ENCODE data around the gene ZNF33A.
"Not testable (repeated sequence)": the region's sequence is repeated elsewhere in the genome, so short reads cannot be mapped to it uniquely, and the experiment has no call there.

ZNF33A gene

DNA sequence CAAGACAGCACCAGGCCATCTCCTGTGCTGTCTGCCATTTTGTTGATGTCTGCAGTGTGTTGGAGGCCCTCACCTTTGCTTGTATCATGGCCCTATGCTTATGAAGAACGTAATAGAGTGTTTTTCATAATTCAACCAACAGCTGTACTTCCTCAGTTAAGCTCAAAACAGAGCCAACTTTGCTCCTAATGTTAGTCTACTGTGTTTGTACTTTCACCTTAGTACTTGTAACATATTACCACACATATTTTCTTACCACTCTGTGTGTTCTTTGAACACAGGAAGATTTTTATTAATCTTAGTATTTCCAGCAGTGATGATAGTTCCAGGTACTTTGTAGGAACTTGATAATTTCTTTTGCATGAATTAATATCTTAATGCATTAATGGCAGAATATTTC is 5.9 kb downstream of the ZNF33A start:
- TF ChIP-seq, protein P1, sequence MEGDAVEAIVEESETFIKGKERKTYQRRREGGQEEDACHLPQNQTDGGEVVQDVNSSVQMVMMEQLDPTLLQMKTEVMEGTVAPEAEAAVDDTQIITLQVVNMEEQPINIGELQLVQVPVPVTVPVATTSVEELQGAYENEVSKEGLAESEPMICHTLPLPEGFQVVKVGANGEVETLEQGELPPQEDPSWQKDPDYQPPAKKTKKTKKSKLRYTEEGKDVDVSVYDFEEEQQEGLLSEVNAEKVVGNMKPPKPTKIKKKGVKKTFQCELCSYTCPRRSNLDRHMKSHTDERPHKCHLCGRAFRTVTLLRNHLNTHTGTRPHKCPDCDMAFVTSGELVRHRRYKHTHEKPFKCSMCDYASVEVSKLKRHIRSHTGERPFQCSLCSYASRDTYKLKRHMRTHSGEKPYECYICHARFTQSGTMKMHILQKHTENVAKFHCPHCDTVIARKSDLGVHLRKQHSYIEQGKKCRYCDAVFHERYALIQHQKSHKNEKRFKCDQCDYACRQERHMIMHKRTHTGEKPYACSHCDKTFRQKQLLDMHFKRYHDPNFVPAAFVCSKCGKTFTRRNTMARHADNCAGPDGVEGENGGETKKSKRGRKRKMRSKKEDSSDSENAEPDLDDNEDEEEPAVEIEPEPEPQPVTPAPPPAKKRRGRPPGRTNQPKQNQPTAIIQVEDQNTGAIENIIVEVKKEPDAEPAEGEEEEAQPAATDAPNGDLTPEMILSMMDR (IDR thresholded peaks at IDR 0.05; ENCODE audit: low read depth, low read length), result no peak
- H3K4me3 ChIP-seq (ENCODE audit: low read depth, low read length), result no peak overlapping the region
- DNase-seq (ENCODE audit: low read depth, low spot score), result no peak
- in situ Hi-C loops (cut with HindIII; ENCODE audit: low sequenced_read_pairs), result no loop called here

DNA sequence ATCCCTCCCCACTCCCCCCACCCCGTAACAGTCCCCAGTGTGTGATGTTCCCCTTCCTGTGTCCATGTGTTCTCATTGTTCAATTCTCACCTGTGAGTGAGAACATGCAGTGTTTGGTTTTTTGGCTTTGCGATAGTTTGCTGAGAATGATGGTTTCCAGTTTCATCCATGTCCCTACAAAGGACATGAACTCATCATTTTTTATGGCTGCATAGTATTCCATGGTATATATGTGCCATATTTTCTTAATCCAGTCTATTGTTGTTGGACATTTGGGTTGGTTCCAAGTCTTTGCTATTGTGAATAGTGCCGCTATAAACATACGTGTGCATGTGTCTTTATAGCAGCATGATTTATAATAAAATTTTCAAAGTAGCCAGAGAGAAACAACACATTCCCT is 8.6 kb downstream of the ZNF33A start:
- in situ Hi-C loops (cut with HindIII; ENCODE audit: low sequenced_read_pairs); DNase-seq (ENCODE audit: low read depth, low spot score); H3K4me3 ChIP-seq (ENCODE audit: low read depth, low read length): not testable (repeated sequence)

DNA sequence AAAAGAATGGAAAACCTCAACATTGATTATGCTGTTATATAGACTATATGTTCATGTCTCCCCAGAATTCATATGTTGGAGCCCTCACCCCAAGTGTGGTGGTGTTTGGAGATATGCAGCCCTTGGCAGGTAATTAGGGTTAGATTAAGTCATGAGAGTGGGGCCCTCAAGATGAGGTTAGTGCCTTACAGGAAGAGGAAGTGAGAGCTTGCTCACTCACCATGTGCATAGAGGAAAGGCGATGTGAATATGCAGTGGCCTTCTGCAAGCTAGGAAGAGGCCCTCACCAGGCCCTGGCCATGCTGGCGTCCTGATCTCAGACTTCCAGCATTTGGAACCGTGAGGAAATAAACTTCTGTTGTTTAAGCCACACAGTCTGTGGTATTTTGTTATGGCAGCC is 14.8 kb downstream of the ZNF33A start:
- in situ Hi-C loops (cut with HindIII; ENCODE audit: low sequenced_read_pairs), result no loop called here
- DNase-seq (ENCODE audit: low read depth, low spot score), result no peak
- TF ChIP-seq, protein P1 (IDR thresholded peaks at IDR 0.05; ENCODE audit: low read depth, low read length), result no peak
- H3K4me3 ChIP-seq (ENCODE audit: low read depth, low read length), result no peak overlapping the region

DNA sequence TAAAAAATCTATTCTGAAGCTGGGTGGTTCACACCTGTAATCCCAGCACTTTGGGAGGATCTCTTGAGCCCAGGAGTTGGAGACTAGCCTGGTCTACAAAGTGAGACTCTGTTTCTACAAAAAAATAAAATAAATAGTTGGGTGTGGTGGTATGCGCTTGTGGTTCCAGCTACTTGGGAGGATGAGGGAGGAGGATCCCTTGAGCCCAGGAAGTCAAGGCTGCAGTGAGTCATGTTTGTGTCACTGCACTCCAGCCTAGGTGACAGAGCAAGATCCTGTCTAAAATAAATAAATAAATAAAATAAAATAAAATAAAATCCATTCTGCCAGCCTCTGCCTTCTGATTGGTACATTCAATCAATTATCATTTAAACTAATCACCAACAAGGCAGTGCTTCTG is 17.5 kb downstream of the ZNF33A start:
- in situ Hi-C loops (cut with HindIII; ENCODE audit: low sequenced_read_pairs), result no loop called here
- DNase-seq (ENCODE audit: low read depth, low spot score), result no peak
- TF ChIP-seq, protein P1 (IDR thresholded peaks at IDR 0.05; ENCODE audit: low read depth, low read length), result no peak
- no peak overlapping the region for H3K4me3 ChIP-seq (ENCODE audit: low read depth, low read length)

- TF ChIP-seq, protein P1 (IDR thresholded peaks at IDR 0.05; ENCODE audit: low read depth, low read length), result no peak
- H3K4me3 ChIP-seq (ENCODE audit: low read depth, low read length), result no peak overlapping the region
- DNase-seq (ENCODE audit: low read depth, low spot score), result no peak
- in situ Hi-C loops (cut with HindIII; ENCODE audit: low sequenced_read_pairs), result no loop called here
Measured at GRCh38 chr10:38032886-38033285, 22.4 kb downstream of the ZNF33A start.

DNA sequence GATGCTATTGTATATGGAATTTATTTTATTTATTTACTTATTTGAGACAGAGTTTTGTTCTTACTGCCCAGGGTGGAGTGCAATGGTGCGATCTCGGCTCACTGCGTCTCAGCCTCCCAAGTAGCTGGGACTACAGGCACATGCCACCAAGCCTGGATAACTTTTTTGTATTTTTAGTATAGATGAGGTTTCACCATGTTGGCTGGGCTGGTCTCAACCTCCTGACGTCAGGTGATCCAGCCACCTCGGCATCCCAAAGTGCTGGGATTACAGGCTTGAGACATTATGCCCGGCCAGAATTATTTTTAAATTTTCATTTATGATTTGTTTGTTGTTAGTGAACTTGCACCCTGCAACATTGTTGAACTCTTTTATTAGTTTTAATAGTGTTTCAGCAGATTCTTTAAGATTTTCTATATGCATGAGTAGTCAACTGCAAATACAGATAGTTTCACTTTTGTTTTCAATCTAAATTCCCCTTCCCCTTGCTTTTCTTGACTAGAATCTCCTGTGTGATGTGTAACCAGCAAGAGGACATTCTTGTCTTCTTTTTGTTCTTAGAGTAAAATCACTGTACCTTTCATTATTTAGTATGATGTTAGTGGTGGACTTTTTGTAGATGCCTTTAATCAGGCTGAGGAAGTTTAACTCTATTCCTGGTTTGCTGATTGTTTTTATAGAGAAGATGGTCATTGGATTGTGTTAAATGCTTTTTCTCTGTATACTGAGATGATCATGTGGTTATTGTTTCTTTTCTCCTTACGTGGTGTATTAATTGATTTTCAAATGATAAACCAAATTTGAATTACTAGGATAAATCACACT is 27.8 kb downstream of the ZNF33A start:
- in situ Hi-C loops (cut with HindIII; ENCODE audit: low sequenced_read_pairs), result no loop called here
- DNase-seq (ENCODE audit: low read depth, low spot score), result no peak
- TF ChIP-seq, protein P1 (IDR thresholded peaks at IDR 0.05; ENCODE audit: low read depth, low read length), result no peak
- H3K4me3 ChIP-seq (ENCODE audit: low read depth, low read length), result no peak overlapping the region

DNA sequence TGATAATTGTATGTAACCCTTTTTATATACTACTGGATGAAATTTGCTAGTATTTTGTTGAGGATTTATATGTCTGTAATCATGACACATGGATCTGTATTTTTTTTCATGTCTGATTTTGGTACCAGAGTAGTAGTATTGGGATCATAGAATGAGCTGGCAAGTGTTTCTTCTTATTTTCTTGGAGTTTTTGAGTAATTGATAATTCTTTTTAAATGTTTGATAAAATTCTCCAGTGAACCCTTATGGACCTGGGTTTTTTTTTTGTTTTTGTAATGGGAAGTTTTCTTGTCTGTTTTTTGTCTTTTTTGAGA is 28.4 kb downstream of the ZNF33A start:
- DNase-seq (ENCODE audit: low read depth, low spot score), result no peak
- TF ChIP-seq, protein P1 (IDR thresholded peaks at IDR 0.05; ENCODE audit: low read depth, low read length), result no peak
- no peak overlapping the region for H3K4me3 ChIP-seq (ENCODE audit: low read depth, low read length)
- in situ Hi-C loops (cut with HindIII; ENCODE audit: low sequenced_read_pairs), result no loop called here
